SW480 (cell line): ENCODE data around the gene CSF1R.

Experiments used
- DNase-seq: peaks from one replicate; pipeline ENCODE4 v3.0.0-alpha.2; 2016; ENCODE audit warnings: low spot score

Gene CSF1R

GRCh38 chr5:150023136-150023535 is 63.2 kb downstream of the CSF1R start:
- no peak for DNase-seq

- no peak for DNase-seq
Measured at GRCh38 chr5:150022681-150023080, 63.7 kb downstream of the CSF1R start.

DNA sequence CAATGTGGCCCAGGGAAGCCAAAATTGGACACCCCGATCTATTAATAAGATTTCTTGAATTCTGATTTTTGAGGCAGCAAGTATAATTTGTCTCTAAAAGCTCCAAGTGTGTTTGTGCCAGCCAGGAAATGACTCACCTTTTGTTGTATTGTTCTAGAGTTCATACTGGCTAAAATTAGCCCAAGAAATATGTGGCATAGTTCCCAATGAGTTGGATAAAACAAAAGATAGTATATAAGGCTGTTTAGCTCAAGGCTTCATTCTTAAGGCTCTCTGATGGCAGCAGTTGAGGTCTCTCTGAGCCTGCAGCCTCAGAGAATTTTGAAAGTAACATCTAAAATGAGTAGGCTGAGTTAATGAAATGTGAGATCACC is 64.2 kb downstream of the CSF1R start:
- peak; percentile 67 for DNase-seq

DNA sequence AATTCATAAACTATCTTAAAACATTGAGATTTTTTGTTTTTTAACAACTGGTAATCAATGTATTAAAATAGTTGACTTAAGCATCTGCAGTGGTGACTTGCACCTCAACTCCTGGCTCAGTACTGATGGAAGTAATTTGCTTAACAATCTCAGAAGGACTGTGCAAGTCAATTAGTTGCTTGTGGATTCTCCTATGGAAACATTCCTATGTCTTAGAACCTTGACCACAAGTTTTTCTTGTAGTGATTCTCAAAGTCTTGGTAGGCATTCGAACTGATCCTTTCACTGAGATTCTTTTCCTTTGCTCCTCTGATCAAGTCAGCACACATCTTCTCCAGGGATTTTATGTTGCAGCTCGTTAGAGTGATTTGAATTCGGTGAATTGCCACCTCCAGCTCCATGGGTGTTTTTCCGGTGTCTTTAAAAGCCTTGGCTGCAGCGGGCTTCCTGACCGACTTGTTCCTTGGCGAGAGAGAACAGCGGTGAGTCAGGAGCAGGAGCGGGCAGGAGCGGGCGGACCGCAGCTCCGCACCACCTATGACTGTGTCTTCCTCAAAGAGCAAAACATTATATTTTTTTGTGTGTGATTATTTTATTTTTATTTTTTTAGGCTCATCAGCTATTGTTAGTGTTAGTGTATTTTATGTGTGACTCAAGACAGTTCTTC is 64.7 kb downstream of the CSF1R start:
- DNase-seq: peak; percentile 31

DNA sequence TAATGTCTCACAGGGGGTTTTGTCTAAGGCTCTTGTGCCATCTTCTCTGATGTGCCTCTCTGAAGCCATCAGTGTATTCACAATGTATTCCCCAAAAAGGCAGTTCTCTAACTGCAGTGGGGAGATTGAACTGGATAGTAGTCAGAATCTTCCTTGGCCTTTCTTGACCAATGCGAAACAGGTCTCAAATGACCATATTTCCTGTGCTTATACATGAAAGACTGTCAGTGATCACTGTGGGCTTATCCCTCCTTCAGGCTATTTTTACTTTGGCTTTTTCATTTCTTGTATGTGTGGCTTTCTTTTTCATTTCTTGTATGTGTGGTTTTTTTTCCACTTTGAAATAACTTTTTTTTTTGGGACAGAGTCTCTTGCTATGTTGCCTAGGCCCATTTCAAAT is 66.1 kb downstream of the CSF1R start:
- no peak for DNase-seq

DNA sequence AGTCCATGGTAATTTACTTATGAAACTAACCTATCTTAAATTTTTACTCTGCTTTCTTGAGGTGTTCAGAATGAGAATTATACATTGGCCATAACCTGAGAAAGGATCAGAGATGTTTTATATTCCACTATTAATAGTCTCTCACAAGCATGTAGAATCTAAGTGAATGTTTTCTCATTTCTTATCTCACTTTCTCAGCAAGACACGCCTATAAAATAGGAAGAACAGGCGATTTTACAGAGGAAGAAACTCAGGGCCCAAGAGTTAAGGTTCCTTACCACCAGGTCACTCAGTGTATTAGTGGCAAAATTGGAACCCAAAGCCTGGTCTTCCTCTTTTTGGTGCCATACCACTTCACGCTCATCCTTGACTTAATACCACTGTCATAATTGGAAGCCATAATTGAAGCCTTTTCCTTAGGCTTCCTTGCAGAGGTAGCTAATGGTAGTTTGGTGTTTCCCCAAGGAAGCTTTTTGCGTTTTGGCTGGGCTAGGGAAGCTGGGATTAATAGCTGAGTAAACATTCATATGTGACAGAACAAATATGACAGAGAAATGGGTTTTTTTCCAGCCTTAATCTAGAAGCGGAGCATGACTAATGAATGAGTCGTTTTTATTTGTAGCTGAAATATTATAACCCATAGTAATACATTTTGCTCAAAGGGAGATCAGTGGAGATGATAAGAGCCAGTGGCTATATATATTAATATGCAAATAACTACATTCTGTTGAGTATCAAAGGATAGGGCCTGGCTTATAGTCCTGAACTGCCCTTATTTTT is 68.9 kb downstream of the CSF1R start:
- DNase-seq: no peak

GRCh38 chr5:150016537-150016936 is 69.8 kb downstream of the CSF1R start:
- no peak for DNase-seq

- DNase-seq: no peak
Measured at GRCh38 chr5:150015415-150015814, 70.9 kb downstream of the CSF1R start.

DNA sequence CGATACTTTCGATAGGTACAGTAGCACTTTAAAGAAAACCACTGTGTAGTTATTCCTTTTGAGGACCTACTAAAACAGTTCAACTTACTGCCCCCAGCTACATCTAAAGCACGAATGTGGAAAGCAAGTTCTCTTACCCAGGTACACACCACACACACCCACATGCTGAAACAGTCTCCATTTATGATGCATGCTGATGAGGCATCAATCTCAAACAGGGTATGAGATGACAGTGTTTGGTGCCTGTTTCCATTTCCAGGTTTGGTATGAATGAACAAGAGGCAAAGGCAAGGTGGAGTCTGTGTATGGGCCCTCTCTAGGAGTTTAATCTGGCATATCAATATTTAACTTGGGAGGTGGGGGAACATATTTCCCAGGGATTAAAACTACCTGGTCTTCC is 71.9 kb downstream of the CSF1R start:
- no peak for DNase-seq

- no peak for DNase-seq
Measured at GRCh38 chr5:150013931-150014330, 72.4 kb downstream of the CSF1R start.

GRCh38 chr5:150009671-150010387 is 76.5 kb downstream of the CSF1R start:
- no peak for DNase-seq

- DNase-seq: no peak
Measured at GRCh38 chr5:150007050-150007449, 79.3 kb downstream of the CSF1R start.

- no peak for DNase-seq
Measured at GRCh38 chr5:150006318-150006717, 80.0 kb downstream of the CSF1R start.
